ENCODE measurements around the gene IL34.

DNA sequence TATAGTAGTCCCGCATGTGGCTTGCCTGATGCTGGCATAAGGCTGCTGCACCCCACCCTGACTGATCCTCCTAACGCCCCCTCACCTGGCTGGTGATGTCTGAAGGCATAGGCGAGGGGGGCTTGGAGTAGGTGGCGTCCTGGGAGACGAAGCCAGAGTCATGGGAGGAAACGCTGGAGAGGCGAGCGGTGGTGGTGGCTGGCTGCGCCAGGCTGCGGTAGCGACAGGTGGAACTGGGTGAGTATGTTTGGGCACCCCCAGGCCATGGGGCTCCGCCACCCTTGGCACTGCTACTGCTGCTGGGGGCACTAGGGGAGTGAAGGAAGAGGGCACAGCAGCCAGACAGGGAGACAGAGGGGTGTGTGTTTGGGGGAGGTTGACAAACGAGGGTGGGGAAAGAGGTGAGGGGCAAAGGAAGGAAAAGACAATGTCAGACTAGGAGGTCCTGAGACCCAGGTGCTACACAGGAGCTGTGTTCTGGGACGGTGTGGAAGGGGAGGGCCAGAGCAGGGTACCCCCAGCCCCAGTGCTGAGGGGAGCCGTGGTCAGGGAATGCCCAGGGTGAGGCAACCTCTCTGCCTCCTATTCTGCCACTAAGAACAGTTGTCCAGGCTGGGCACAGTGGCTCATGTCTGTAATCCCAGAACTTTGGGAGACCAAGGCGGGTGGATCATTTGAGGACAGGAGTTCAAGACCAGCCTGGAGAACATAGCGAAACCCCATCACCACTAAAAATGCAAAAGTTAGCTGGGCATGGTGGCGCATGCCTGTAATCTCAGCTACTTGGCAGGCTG is 28.1 kb downstream of the IL34 start:
- TF ChIP-seq, protein P1, sequence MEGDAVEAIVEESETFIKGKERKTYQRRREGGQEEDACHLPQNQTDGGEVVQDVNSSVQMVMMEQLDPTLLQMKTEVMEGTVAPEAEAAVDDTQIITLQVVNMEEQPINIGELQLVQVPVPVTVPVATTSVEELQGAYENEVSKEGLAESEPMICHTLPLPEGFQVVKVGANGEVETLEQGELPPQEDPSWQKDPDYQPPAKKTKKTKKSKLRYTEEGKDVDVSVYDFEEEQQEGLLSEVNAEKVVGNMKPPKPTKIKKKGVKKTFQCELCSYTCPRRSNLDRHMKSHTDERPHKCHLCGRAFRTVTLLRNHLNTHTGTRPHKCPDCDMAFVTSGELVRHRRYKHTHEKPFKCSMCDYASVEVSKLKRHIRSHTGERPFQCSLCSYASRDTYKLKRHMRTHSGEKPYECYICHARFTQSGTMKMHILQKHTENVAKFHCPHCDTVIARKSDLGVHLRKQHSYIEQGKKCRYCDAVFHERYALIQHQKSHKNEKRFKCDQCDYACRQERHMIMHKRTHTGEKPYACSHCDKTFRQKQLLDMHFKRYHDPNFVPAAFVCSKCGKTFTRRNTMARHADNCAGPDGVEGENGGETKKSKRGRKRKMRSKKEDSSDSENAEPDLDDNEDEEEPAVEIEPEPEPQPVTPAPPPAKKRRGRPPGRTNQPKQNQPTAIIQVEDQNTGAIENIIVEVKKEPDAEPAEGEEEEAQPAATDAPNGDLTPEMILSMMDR (IDR thresholded peaks at IDR 0.05) = no peak
- no peak for TF ChIP-seq EZH2 (IDR thresholded peaks at IDR 0.05)

Measured in neural progenitor cell (in vitro differentiated cells).